GM18861 (cell line): ENCODE results near the gene JPH3.

Experiments
- ATAC-seq: cut with Tn5 transposase; IDR thresholded peaks from one replicate; pipeline ENCODE4 v1.9.1; 2021; ENCODE audit not compliant: unreplicated experiment

Gene JPH3

GRCh38 chr16:87733190-87733589, 130.9 kb downstream of the JPH3 start:
- no peak for ATAC-seq

- ATAC-seq, result no peak
Measured at GRCh38 chr16:87734644-87735043, 132.3 kb downstream of the JPH3 start.

- ATAC-seq, result no peak
Measured at GRCh38 chr16:87735270-87736007, 133.1 kb downstream of the JPH3 start.

- ATAC-seq, result no peak
Measured at GRCh38 chr16:87736008-87736382, 133.7 kb downstream of the JPH3 start.

GRCh38 chr16:87739801-87740200, 137.5 kb downstream of the JPH3 start:
- no peak for ATAC-seq

GRCh38 chr16:87740441-87740840, 138.1 kb downstream of the JPH3 start:
- no peak for ATAC-seq

GRCh38 chr16:87740909-87741424, 138.7 kb downstream of the JPH3 start:
- no peak for ATAC-seq

- no peak for ATAC-seq
Measured at GRCh38 chr16:87741700-87742415, 139.6 kb downstream of the JPH3 start.

- no peak for ATAC-seq
Measured at GRCh38 chr16:87742781-87743490, 140.6 kb downstream of the JPH3 start.

GRCh38 chr16:87744750-87745514, 142.6 kb downstream of the JPH3 start:
- no peak for ATAC-seq

- no peak for ATAC-seq
Measured at GRCh38 chr16:87746178-87746577, 143.9 kb downstream of the JPH3 start.
